Peyer's patch (tissue), 4 donors: ENCODE results near the gene FSIP1.

ENCODE experiments used
- CTCF ChIP-seq, 6 experiments: fragments of 450-650 bp in 4 of 6; fragments of 200-600 bp in 2 of 6; sonication (generic) in 1 of 6; IDR thresholded peaks; one replicate each; pipeline ENCODE4 v1.5.1; 2017 to 2019; ENCODE audit warnings: antibody characterized with exemption in 6 of 6, mild to moderate bottlenecking in 3 of 6, moderate library complexity in 1 of 6
- POLR2A ChIP-seq, 2 donors: fragments of 450-650 bp; IDR thresholded peaks; one replicate each; pipeline ENCODE4 v1.5.1; 2017; ENCODE audit warnings: antibody characterized with exemption in 2 of 2, mild to moderate bottlenecking in 2 of 2, moderate library complexity in 2 of 2

GRCh38 chr15:39744334-39745103 lies 38.1 kb downstream of the FSIP1 start:
- TF ChIP-seq CTCF (IDR thresholded peaks at IDR 0.05), result no peak
- no peak for TF ChIP-seq POLR2A (IDR thresholded peaks at IDR 0.05)
